Inferior parietal cortex (tissue), 1 donor: ENCODE data around the gene ANTXRL.
"Not testable (repeated sequence)": the region's sequence is repeated elsewhere in the genome, so short reads cannot be mapped to it uniquely, and the experiment has no call there.

Experiments used
- DNase-seq: peaks from one replicate; pipeline ENCODE4 v3.0.0-alpha.2; 2016; ENCODE audit errors: extremely low spot score

Gene ANTXRL

DNA sequence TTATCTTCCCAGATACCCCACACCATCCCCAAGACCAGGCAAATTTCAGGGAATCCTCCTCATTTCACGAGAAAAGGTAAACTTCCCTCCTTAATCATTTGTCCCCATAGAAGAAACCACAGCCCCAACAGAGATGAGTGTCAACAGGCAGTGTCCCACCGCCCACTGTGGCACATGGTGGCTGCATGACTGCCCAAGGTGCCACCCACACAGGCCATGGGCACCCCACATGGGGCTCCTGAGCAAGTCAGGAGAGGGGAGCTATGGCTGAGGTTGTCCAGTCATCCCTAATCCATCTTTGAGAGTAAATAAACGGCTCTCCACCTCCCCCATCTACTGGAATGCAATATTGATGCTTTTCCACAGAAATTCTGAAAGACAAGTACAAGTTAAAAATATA, 44.1 kb downstream of the ANTXRL start:
- no peak for DNase-seq

GRCh38 chr10:46365484-46365883, 78.7 kb downstream of the ANTXRL start:
- not testable (repeated sequence) for DNase-seq

GRCh38 chr10:46367209-46367608, 80.4 kb downstream of the ANTXRL start:
- not testable (repeated sequence) for DNase-seq

- DNase-seq, result not testable (repeated sequence)
These were observed 81.0 kb downstream of the ANTXRL start for GRCh38 chr10:46367666-46368240.

DNA sequence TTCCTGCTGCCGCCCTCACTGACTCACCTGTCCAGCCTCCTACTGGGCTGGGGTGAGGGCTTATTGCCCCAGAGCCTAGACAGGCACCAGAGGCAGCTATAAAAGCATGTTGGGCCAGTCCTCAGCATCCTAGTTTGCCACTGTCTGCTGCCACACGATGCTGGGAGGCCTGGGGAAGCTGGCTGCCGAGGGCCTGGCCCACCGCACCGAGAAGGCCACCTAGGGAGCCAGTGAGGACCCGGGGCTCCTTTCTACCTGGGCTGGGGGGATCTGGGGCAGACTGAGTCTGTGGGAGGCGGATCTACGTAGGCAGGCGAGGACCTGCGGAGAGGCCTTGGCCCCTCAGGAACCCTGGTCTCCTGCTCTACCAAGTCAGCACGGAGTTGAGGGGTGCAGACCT, 82.2 kb downstream of the ANTXRL start:
- not testable (repeated sequence) for DNase-seq

DNA sequence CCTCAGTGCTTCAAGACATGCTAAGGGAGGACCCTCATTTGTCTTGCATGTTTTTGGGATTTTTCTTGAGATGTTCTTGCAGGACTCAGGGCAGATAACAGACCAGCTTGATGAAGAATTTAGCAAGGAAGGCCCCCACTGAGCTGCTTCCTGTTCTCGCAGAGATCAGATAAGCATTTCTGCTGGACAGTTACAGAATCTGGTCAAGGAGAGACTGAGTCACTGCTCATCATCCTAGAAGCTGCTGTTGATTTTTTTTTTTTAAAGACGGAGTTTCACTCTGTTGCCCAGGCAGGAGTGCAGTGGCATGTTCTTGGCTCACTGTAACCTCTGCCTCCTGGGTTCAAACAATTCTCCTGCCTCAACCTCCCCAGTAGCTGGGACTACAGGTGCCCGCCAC, 87.6 kb downstream of the ANTXRL start:
- DNase-seq, result not testable (repeated sequence)

DNA sequence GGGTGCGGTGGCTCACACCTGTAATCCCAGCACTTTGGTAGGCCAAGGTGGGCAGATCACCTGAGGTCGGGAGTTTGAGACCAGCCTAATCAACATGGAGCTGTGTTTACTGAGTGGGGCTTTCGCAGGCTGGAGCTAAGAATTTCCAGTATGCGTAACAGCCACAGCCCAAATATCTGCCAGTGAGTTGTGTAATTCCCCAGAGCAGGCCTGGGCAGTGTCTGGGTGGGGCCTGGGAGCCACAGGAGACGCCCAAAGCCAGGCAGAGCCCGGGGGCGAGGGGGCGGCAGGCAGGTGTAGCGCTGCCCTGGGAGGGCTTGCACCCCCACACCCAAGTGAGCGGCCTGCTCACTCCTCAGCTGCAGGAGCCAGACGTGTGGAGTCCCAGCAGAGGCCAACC, 88.6 kb downstream of the ANTXRL start, which contains the start of gene ANXA8L1:
ANXA8L1 (plus strand) TSS at position 371 of the 400 bp plus-strand sequence. CDS start 76 bp downstream, outside the sequence.
- DNase-seq, result not testable (repeated sequence)

GRCh38 chr10:46377022-46377421, 90.2 kb downstream of the ANTXRL start:
- not testable (repeated sequence) for DNase-seq

DNA sequence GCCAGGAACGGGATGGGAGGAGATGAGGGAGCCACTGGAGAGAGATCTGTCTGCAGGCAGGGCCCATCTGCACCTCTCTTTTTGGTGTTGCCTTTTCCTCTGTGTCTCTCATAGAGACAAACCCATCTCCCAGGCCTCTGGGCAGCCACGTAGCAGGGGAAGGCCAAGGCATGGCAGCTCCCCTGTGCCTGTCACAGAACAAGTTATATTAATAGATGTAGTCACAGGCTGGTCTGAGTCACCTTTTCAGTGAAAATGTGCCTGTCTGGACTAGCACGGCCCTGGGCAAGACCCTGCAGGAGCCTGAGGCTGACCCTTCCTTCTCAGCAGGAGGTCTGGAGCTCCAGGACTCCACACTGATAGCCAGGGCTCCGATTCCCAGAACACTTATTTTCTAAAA, 90.9 kb downstream of the ANTXRL start:
- DNase-seq, result not testable (repeated sequence)

DNA sequence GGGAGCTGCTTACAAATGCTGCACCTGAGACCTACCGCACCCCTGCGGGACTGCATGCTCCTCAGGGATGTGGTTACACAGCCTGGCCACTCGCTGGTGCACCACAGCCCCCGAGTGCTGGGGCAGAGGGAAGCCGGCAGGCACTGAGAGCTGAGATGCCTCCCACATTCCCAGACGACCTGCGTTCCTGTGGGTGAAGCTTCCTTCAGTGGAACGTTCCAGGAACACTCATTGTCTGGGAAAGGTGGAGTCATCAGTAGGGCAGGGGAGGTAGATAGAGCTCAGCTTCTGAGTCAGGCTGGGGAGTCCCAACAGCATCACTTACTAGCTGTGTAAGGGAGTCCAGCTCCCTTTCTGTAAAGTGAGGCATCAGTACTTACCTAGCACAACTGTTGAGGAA, 91.3 kb downstream of the ANTXRL start:
- DNase-seq, result not testable (repeated sequence)

GRCh38 chr10:46379233-46379848, 92.5 kb downstream of the ANTXRL start:
- DNase-seq, result not testable (repeated sequence)
